Esophagus muscularis mucosa (tissue), 3 donors: ENCODE results near the gene F10.

Experiments
- CTCF ChIP-seq, 3 experiments: fragments of 200-600 bp in 2 of 3; fragments of 450-650 bp in 1 of 3; sonication (generic) in 2 of 3; IDR thresholded peaks; one replicate each; pipeline ENCODE4 v1.5.1; 2017 to 2019; ENCODE audit warnings: antibody characterized with exemption in 3 of 3, mild to moderate bottlenecking in 2 of 3, moderate library complexity in 1 of 3
- POLR2A ChIP-seq: fragments of 450-650 bp; IDR thresholded peaks from one replicate; pipeline ENCODE4 v1.6.1; 2017; ENCODE audit warnings: antibody characterized with exemption, moderate library complexity, mild to moderate bottlenecking, low read depth
- POLR2AphosphoS5 ChIP-seq, 2 donors: sonication (generic); formaldehyde crosslinking; IDR thresholded peaks; one replicate each; pipeline ENCODE4 v1.6.1; 2017; ENCODE audit warnings: antibody characterized with exemption in 2 of 2

GRCh38 chr13:113097651-113098050 is 24.9 kb upstream of the F10 start:
- no peak for TF ChIP-seq CTCF (IDR thresholded peaks at IDR 0.05)
- TF ChIP-seq POLR2A: no peak
- no peak for TF ChIP-seq POLR2AphosphoS5 (IDR thresholded peaks at IDR 0.05)
